Activated T-helper 9 cell treated with anti-CD3 and anti-CD28 coated beads, Interleukin-2, amount 50 U/mL, for 16 hours (primary cell): ENCODE data around the gene NDST3.
"Not testable (repeated sequence)": the region's sequence is repeated elsewhere in the genome, so short reads cannot be mapped to it uniquely, and the experiment has no call there.

Source experiments
- DNase-seq: peaks from one replicate; pipeline ENCODE4 v3.0.0-alpha.2; 2020; ENCODE audit warnings: low read depth

The NDST3 gene

DNA sequence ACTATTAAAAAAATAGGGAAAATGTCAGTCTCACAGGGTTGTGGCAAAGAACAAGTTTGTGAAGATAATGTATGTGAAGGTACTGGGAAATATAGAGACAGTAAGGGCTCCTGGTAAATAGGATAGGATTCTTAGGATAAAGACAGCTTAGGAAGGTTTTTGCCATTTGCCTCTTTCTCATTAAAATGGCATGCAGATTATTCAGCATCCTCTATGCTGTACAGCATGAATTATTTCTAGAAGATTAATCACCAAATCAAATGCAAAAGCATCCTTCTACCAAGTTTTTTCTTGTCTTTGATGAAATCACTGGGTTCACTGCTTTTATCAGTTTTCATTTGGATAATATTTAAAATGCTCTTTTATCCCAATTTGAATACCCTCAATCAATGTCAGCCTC lies 142.8 kb downstream of the NDST3 start:
- DNase-seq = no peak

DNA sequence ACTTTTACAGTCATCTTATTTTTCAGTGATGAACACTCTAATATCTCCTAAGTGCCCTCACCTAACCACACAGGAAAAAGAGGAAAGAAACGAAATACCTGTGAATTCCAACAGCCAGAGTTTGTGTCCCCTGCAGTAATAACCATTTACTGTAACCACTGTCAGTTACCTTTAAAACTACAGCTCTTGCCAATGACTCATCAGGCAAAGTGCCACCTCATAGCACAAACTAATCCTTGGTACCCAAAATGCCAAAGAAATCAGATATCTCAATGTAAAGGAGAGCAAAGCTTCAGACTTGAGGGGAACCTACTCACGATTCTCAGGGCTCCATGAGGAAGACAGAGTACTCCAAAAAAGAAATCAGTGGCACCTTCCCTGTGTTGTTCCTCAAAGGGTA lies 146.5 kb downstream of the NDST3 start:
- no peak for DNase-seq

DNA sequence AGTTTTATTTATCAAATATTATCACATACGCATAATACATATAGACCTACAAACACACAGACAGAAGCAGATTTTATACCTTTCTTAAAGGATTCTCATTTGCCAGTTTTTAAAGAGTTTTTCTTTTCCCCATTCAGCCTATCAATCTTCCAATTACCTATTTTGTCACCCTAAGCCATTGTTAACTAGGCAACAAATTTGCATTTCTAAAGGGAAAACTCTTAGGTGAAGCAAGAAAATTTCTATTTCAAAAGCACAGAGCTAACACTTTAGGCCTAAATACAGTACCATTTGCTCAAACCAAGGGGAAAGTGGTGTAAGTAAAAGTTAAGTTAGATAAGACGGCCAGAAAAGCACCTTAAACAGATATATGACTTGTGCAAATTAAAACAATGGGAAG lies 156.6 kb downstream of the NDST3 start:
- no peak for DNase-seq

DNA sequence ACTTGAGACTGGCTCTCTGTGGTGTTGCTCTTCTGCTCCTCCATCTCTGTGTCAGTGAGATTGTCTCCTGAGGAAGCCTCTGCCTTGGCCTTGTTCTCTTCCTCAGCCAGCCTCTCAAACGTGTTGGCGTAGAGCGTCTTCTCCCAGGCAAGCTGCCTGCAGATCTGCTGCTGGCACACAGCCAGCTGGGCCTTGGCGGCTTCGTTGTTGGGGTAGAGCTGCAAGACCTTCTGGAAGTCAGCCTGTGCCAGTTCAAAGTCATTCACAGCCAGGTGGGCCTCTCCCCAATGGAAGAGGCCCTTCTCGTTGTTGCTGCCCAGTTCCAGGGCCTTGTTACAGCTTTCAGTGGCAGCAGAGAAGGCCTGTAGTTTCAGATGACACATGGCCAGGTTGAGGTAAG lies 159.1 kb downstream of the NDST3 start:
- no peak for DNase-seq

DNA sequence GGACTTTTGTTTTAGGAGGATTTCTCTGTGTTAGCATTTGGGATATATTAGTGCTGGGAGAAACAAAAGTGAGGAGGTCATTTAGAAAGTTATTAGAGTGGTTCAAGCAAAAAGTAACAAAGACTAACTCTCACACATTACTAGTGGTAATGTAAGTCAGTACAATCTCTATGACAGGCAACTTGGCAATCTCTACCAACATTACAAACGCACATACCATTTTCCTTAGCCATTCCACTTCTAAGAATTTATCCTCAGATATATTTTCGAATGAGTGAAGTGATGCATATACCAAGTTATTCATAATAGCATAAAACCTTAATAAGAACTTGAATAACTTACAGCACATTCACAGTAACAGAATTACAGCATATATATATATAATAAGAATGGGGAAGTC lies 172.3 kb downstream of the NDST3 start:
- DNase-seq = no peak

DNA sequence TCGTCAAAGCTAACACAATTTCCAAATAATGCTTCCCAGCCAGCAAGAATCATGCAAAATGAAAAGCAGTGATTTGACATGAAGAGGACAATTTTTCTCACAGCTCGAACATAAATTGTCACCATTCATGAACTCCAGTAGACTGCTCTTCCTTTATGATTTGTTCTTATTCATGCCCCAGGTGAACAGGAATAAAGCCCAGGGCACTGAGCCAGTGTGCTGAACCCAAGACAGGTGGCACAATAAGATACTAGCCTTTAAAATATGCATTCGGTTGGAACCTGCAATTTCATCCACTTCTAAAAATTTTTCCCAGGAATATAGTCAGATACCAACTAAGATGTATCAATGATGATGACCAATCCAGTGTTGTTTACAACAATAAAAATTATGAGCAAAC lies 178.8 kb downstream of the NDST3 start:
- DNase-seq = no peak

DNA sequence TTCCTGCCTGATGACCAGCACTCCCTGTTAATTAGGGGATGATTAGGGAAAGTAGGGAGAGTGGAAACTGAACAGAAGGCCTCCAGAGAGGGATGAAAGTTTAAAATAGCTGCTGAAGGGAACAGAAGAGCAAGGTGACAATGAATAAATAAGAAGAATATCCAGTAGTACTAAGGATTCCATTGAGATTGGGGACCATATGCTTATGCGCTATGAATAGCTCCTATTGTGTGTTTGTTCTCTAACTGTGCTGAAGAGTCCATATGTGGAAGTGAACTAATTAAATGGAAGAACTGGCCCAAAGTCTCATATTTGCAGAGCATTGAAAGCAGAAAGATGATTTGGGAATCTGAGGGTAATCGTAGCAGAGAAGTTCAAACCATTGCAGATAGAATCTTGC lies 181.5 kb downstream of the NDST3 start:
- no peak for DNase-seq

DNA sequence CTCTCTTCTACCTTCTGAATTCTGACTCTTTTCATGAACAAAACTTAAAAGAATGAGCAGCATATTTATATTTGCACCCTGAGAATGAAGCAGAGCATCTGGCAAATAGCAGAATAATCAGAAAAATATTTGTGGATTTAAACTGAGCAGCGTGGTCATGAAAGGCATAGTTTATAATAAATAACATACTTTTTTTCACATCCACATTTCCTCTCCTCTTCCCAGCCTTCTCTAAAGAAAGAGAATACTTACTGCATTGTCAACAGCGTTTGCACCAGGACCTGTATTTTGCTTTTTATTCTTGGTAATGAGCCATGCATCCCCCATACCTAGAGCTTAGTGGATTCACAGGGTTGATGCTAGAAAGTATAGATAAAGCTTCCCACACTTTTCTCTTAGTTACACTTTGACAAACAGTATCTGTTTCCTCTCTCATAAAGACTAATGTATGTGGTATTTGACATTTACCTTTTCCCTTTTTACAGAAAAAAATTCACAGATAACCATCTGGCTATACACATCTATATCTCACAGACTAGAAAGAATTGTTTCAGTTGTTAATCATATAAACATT lies 187.0 kb downstream of the NDST3 start:
- DNase-seq = no peak

DNA sequence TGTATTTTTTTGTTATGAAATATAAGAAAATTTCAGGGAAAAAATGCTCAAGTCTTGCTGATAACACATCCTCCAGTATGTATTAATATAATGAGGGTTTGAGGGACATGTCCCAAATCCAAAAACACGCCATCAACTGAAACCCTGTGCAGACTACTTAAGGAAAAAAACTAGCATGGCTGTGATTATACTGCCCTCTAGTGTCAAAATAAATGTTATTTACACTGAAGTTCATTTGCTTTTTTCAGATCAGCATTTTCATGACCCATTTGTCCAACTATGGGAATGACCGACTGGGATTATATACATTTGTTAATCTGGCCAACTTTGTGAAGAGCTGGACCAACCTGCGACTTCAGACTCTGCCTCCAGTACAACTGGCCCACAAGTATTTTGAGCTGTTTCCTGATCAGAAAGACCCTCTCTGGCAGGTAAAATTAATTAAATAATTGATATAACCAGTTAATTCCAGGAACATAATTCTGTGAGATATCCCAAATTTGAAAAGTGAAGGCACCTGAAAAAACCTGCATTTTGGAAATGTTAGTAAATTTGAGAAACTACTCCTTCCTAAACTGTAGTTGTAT lies 190.1 kb downstream of the NDST3 start:
- no peak for DNase-seq

DNA sequence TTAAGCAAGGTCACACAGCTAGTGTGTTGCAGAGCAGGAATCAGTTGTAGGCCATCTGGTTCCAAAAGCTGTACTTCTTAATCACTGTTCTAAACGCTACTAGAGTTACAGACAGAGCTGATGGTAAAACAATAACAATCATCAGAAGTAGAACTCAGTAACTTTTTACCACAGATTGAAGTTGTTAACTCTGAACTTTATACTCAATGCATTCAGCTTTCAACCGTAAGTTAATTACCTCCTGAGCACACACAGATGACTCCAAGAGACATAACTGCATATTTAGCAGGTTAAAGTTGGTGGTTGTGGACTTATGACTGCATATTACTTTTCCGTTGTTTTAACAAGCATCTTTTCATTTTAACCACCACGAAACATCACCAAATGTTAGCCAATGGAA lies 191.2 kb downstream of the NDST3 start:
- no peak for DNase-seq

DNA sequence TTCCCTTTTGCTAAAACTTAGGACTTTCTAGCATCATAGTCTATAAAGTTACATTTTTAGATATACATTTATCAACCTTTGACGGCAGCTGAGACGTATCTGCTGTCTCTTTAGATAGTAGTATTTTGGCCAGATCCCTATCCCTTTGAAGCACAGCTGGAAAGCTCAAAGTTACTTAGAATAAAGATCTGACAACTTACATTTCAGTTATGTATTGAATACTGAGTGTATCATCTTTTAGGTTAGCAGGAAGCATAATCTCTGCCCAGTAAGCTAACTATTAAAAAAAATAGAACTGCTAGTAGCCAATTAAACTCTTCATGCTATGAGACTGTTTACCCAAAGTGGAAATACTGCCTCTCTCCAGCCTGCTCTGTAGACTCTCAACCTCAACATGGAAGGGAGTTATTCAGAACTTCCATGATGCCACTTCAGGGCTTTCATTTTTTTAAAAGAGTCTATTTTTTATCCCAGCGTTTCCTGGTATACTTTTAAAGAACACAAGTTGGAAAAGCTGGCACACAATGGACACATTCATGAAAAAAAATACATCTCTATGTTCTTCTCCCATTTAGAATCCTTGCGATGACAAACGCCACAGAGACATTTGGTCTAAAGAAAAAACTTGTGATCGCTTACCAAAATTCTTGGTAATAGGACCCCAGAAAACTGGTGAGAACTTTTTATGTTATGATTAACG lies 192.2 kb downstream of the NDST3 start:
- DNase-seq = no peak

DNA sequence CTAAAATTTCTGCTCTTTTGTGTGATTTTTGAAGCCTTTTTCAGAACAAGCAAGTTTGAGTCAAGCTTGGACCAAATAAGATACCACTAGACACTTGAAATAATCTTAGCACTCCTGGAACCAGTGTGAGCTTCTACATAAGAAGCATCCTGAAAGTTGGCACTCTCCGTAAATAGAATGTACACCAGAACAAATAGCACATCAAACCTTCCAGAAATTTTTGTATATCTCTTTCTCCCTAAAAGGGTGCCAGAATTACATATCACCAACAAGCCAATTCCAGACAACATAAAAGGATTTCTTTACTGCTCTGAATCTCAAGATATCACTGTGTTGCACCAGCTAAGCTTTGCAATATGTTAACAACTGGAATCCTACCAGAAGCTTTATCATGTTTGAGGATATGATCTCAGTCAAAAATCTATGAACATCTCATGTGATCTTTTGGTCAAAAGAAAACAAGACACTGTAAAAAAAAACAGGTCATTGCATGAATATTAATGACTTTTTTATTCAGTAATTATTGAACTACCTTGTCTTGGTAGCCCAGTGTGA lies 201.4 kb downstream of the NDST3 start:
- DNase-seq = no peak

DNA sequence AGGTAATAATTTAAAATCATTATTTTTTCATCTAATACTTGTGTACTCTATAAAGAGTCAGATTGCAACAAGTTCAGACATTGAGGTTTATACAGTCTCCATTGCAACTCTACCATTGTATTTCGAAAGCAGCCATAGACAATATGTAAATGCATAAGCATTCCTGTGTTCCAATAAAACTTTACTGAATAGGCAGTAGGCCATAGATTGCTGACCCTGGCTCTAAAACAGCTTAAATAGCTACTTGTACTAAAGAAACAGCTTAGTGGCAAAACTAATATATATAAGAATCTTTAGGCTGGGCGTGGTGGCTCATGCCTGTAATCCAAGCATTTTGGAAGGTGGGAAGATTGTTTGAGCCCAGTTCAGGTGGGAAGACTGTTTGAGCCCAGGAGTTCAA lies 203.2 kb downstream of the NDST3 start:
- no peak for DNase-seq

DNA sequence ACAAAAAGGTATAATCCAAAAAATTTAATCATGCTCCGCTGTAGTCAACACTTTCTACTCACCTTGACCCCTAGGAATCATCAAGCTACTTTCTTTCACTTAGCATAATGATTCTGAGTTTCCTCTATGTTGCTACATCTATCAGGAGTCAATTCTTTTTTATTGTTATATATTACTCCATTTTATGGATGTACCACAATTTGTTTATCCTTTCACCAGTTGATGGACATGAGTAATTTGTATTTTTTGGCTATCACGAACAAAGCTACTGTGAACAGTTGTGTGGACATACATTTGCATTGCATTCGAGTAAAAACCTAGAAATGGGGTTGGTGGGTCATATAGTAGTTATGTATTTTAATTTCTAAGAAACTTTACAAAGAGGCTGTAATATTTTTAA lies 215.6 kb downstream of the NDST3 start:
- DNase-seq = no peak

DNA sequence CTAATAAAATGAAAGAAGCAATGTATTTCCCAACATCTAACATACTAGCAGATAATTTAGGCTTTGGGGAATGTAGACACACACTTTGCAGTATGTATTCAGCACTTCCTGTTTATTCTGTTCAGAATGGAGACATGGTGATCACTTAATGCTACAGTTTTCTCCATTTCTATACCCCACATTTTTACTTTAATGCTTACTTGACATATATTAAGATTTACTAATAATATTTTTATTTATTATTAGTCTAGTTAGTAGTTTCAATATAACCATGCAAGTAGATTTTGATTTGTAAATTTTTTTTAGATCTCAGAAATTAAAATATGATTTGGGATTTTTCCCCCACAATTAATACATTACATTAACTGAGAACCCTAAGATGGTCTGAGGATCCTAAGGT lies 220.1 kb downstream of the NDST3 start:
- no peak for DNase-seq

DNA sequence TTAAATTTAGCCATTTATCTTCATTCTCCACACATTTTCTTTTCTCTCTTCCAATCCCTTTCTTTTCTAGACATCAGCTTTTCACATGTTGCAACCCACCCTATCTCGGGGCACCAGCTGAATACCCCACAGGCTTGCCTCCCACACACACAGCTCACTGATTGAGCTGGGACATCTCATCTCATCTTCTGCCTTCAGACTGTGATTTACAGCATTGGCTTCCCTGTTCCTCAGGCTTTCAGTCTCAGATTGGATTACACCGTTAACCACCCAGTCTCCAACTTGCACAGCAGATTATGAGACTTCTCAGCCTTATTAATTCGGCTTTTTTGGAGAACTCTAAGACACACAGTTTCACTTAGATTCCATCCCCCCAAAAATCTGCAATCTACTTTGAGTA lies 224.8 kb downstream of the NDST3 start:
- no peak for DNase-seq

DNA sequence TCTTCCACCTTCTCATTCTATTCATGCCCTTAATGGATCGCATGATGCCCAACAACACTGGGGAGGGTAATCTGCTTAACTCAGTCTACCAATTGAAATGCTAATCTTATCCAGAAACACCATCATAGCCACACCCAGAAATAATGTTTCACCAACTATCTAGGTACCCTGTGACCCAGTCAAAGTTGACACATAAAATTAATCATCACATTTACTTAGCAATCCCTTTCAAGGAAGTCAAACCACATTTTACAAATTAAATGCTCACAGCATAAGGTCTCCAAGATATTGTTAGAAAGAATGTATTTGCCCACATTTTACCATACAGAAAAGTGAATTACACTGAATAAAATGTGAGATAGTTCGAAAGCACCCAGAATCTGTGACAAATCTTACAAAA lies 226.0 kb downstream of the NDST3 start:
- DNase-seq = no peak

DNA sequence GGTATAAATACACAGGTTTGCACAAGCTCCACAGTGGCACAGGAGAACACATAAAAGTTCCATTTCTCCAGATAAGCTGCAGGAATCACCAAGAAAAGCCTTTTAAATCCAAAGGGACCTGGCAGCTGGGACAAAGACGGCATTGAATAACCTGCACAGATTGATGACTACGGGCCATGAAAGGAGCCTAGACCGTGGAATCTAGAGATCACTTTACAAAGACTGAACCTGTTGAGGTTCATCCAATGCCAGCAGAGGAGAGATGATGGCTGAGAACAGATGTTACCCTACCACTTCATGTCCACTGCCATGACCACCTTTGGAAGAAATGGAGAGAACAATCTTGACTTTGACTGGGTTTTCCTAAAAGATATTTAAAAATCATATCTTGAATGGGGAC lies 229.8 kb downstream of the NDST3 start:
- DNase-seq = no peak

DNA sequence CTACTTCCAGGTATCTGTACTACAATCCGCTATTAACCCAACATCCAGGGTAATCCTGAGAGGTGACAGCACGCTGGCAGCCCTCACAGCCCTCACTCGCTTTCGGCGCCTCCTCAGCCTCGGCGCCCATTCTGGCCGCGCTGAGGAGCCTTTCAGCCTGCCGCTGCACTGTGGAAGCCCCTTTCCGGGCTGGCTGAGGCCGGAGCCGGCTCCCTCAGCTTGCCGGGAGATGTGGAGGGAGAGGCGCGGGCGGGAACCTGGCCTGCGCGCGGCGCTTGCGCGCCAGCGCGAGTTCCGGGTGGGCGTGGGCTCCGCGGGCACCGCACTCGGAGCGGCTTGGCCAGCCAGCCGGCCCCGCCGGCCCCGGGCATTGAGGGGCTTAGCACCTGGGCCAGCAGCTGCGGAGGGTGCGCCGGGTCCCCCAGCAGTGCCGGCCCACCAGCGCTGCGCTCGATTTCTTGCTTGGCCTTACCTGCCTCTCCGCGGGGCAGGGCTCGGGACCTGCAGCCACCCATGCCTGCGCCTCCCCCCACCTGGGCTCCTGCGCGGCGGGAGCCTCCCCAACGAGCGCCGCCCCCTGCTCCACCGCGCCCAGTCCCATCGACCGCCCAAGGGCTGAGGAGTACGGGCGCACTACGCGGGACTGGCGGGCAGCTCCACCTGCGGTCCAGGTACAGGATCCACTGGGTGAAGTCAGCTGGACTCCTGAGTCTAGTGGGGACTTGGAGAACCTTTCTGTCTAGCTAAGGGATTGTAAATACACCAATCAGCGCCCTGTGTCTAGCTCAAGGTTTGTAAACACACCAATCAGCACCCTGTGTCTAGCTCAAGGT lies 231.2 kb downstream of the NDST3 start:
- no peak for DNase-seq

DNA sequence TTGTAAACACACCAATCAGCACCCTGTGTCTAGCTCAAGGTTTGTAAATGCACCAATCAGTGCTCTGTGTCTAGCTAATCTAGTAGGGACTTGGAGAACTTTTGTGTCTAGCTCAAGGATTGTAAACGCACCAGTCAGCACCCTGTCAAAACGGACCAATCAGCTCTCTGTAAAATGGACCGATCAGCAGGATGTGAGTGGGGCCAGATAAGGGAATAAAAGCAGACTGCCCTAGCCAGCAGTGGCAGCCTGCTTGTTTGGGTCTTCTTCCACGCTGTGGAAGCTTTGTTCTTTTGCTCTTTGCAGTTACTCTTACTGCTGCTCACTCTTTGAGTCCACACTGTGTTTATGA lies 231.8 kb downstream of the NDST3 start:
- DNase-seq = not testable (repeated sequence)

DNA sequence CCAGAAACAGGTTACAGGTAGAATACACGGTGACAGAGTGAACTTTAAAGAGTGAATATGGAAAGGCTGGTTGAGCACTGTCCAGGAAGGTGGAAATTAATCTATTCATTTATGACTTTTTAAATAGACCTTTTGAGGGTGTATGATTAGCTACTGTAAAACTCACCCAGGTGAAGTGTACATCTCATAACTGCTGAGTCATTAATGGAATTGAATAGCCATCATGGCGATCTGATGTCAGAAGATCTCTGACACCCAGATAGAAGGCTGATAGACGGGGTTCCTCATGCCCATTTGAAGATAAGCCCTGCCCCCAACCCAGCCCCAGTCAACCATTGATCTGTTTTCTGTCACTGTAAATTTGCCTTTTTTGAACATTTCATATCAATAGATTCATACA lies 234.5 kb downstream of the NDST3 start:
- no peak for DNase-seq

DNA sequence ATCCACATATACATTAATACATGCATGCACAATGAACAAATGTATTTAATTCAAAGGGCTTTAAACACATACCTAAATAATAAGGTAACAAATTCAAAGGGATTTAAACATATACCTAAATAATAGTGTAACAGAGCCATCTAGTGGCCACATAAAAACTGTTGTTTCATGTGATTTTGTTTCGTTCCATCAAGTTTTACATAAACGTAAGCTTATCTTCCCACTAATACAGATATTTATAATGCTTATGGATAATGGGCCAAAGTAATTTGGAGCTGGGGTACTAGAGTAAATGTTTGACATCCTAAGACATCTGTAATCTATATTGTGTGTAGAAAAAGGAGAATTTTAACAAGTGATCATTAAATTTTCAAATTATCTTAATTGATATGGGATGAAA lies 236.2 kb downstream of the NDST3 start:
- no peak for DNase-seq

DNA sequence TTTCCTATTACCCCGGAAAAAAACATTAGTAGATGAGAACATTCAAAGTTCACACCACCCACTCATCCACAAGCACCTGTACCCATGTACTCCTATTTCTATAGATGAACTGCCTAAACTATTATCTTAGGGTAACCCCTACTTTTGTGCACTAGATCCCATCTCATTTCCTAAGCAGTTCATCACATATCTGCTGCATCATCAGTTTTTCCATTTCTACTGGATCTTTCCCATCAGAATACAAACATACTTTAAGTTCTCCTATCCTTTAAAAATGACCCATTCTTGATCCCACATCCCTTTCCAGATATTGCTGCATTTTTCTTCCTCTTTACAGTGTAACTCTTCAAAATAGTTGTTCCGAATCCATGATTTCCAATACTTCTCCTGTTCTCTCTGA lies 237.5 kb downstream of the NDST3 start:
- DNase-seq = no peak
